ENCODE results near the gene GUCA2A.
A peak's percentile ranks its signal among the peaks of the same experiment; 100 is the strongest.

The GUCA2A gene

GRCh38 chr1:42137766-42138165 lies 26.8 kb downstream of the GUCA2A start:
- FAIRE-seq (peak; percentile 26), DNase-seq (ENCODE audit: insufficient read length, low spot score) (no peak)
- TF ChIP-seq POLR2A (IDR thresholded peaks at IDR 0.05; ENCODE audit: low read depth, low read length), result no peak
- no peak for TF ChIP-seq PAX5 (IDR thresholded peaks at IDR 0.05; ENCODE audit: insufficient read depth, low read length, severe bottlenecking)
- no peak for TF ChIP-seq POU2F2 (IDR thresholded peaks at IDR 0.05; ENCODE audit: low read depth, low read length)
- no peak for TF ChIP-seq TAF1 (IDR thresholded peaks at IDR 0.05; ENCODE audit: low read depth, low read length)
- TF ChIP-seq POLR2AphosphoS5 (IDR thresholded peaks at IDR 0.05; ENCODE audit: low read depth, low read length), result no peak
- no peak for TF ChIP-seq SPI1 (IDR thresholded peaks at IDR 0.05; ENCODE audit: low read depth, low read length)

GRCh38 chr1:42136466-42136865 lies 28.1 kb downstream of the GUCA2A start:
- FAIRE-seq (no peak), DNase-seq (ENCODE audit: insufficient read length, low spot score) (no peak)
- no peak for TF ChIP-seq PAX5 (IDR thresholded peaks at IDR 0.05; ENCODE audit: insufficient read depth, low read length, severe bottlenecking)
- TF ChIP-seq TAF1 (IDR thresholded peaks at IDR 0.05; ENCODE audit: low read depth, low read length), result no peak
- TF ChIP-seq POU2F2 (IDR thresholded peaks at IDR 0.05; ENCODE audit: low read depth, low read length), result no peak

- TF ChIP-seq PAX5 (IDR thresholded peaks at IDR 0.05; ENCODE audit: insufficient read depth, low read length, severe bottlenecking) (no peak), POLR2AphosphoS5 (IDR thresholded peaks at IDR 0.05; ENCODE audit: low read depth, low read length) (no peak)
- no peak for FAIRE-seq
- DNase-seq (ENCODE audit: insufficient read length, low spot score), result no peak
Measured at GRCh38 chr1:42135426-42135825, 29.1 kb downstream of the GUCA2A start.

- no peak for DNase-seq (ENCODE audit: insufficient read length, low spot score)
- TF ChIP-seq POLR2A (IDR thresholded peaks at IDR 0.05; ENCODE audit: low read depth, low read length) (no peak), POLR2AphosphoS5 (IDR thresholded peaks at IDR 0.05; ENCODE audit: low read depth, low read length) (no peak), POU2F2 (IDR thresholded peaks at IDR 0.05; ENCODE audit: low read depth, low read length) (no peak), SPI1 (IDR thresholded peaks at IDR 0.05; ENCODE audit: low read depth, low read length) (no peak), PAX5 (IDR thresholded peaks at IDR 0.05; ENCODE audit: insufficient read depth, low read length, severe bottlenecking) (no peak), TAF1 (IDR thresholded peaks at IDR 0.05; ENCODE audit: low read depth, low read length) (no peak)
- no peak for FAIRE-seq
Measured at GRCh38 chr1:42133809-42134526, 30.6 kb downstream of the GUCA2A start.

- DNase-seq (ENCODE audit: insufficient read length, low spot score), result no peak
- TF ChIP-seq POLR2AphosphoS5 (IDR thresholded peaks at IDR 0.05; ENCODE audit: low read depth, low read length), result no peak
- no peak for TF ChIP-seq SPI1 (IDR thresholded peaks at IDR 0.05; ENCODE audit: low read depth, low read length)
- TF ChIP-seq POU2F2 (IDR thresholded peaks at IDR 0.05; ENCODE audit: low read depth, low read length), result no peak
- no peak for TF ChIP-seq POLR2A (IDR thresholded peaks at IDR 0.05; ENCODE audit: low read depth, low read length)
- TF ChIP-seq TAF1 (IDR thresholded peaks at IDR 0.05; ENCODE audit: low read depth, low read length), result no peak
- TF ChIP-seq PAX5 (IDR thresholded peaks at IDR 0.05; ENCODE audit: insufficient read depth, low read length, severe bottlenecking), result no peak
- no peak for FAIRE-seq
Measured at GRCh38 chr1:42133390-42133789, 31.2 kb downstream of the GUCA2A start.

- TF ChIP-seq POLR2AphosphoS5 (IDR thresholded peaks at IDR 0.05; ENCODE audit: low read depth, low read length), result no peak
- TF ChIP-seq PAX5 (IDR thresholded peaks at IDR 0.05; ENCODE audit: insufficient read depth, low read length, severe bottlenecking), result no peak
- no peak for TF ChIP-seq POU2F2 (IDR thresholded peaks at IDR 0.05; ENCODE audit: low read depth, low read length)
- no peak for TF ChIP-seq SPI1 (IDR thresholded peaks at IDR 0.05; ENCODE audit: low read depth, low read length)
- TF ChIP-seq TAF1 (IDR thresholded peaks at IDR 0.05; ENCODE audit: low read depth, low read length), result no peak
- TF ChIP-seq POLR2A (IDR thresholded peaks at IDR 0.05; ENCODE audit: low read depth, low read length), result no peak
- DNase-seq (ENCODE audit: insufficient read length, low spot score) (no peak), FAIRE-seq (no peak)
Measured at GRCh38 chr1:42130061-42130660, 34.4 kb downstream of the GUCA2A start.

DNA sequence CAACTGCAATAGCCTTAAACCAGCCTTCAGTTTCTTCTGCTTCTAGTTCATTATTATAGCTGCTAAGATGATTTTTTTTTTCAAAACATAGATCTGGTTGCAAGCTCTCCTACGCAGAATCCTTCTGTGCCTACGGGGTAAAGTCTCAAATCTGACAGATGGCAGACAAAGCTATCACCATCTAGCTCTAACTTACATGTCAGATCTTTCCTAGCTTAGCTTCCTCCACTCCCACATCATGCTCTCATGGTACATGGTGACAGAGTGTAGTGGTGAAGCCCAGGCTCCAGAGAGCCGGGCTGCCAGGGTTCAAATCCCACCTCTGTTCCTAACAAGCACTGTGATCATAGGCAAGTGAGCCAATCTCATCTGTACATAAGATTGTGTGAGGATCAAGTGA lies 35.6 kb downstream of the GUCA2A start:
- TF ChIP-seq POU2F2 (IDR thresholded peaks at IDR 0.05; ENCODE audit: low read depth, low read length), result no peak
- TF ChIP-seq POLR2AphosphoS5 (IDR thresholded peaks at IDR 0.05; ENCODE audit: low read depth, low read length), result no peak
- TF ChIP-seq POLR2A (IDR thresholded peaks at IDR 0.05; ENCODE audit: low read depth, low read length), result no peak
- TF ChIP-seq TAF1 (IDR thresholded peaks at IDR 0.05; ENCODE audit: low read depth, low read length), result no peak
- TF ChIP-seq PAX5 (IDR thresholded peaks at IDR 0.05; ENCODE audit: insufficient read depth, low read length, severe bottlenecking), result no peak
- no peak for TF ChIP-seq SPI1 (IDR thresholded peaks at IDR 0.05; ENCODE audit: low read depth, low read length)
- DNase-seq (ENCODE audit: insufficient read length, low spot score) (no peak), FAIRE-seq (no peak)

- FAIRE-seq, result no peak
- TF ChIP-seq POU2F2 (IDR thresholded peaks at IDR 0.05; ENCODE audit: low read depth, low read length), result no peak
- no peak for TF ChIP-seq PAX5 (IDR thresholded peaks at IDR 0.05; ENCODE audit: insufficient read depth, low read length, severe bottlenecking)
- TF ChIP-seq TAF1 (IDR thresholded peaks at IDR 0.05; ENCODE audit: low read depth, low read length), result no peak
- no peak for TF ChIP-seq POLR2AphosphoS5 (IDR thresholded peaks at IDR 0.05; ENCODE audit: low read depth, low read length)
- no peak for TF ChIP-seq POLR2A (IDR thresholded peaks at IDR 0.05; ENCODE audit: low read depth, low read length)
- TF ChIP-seq SPI1 (IDR thresholded peaks at IDR 0.05; ENCODE audit: low read depth, low read length), result no peak
- DNase-seq (ENCODE audit: insufficient read length, low spot score), result no peak
Measured at GRCh38 chr1:42128499-42128898, 36.0 kb downstream of the GUCA2A start.

DNA sequence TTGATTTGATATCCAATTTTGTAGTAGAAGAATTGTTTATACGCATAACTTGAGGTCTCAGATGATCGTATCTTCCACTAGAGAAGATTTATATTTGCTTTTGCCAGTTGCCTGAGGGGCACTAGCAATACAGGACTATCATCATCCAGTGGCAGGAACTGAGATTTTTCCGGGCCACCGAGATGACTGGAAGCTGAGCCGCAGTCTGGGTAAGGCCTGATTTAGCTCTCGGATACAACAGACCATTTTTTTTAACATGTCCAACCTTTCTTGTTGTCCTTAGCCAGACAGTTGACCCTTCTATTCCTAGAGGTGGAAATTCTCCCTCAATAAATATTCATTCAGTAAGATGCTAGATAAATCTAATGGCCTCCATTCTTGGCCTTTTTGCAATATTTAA lies 36.8 kb downstream of the GUCA2A start:
- TF ChIP-seq TAF1 (IDR thresholded peaks at IDR 0.05; ENCODE audit: low read depth, low read length) (no peak), PAX5 (IDR thresholded peaks at IDR 0.05; ENCODE audit: insufficient read depth, low read length, severe bottlenecking) (no peak), POLR2A (IDR thresholded peaks at IDR 0.05; ENCODE audit: low read depth, low read length) (no peak), POU2F2 (IDR thresholded peaks at IDR 0.05; ENCODE audit: low read depth, low read length) (no peak), SPI1 (IDR thresholded peaks at IDR 0.05; ENCODE audit: low read depth, low read length) (no peak), POLR2AphosphoS5 (IDR thresholded peaks at IDR 0.05; ENCODE audit: low read depth, low read length) (no peak)
- FAIRE-seq (no peak), DNase-seq (ENCODE audit: insufficient read length, low spot score) (no peak)

GRCh38 chr1:42125552-42125951 lies 39.0 kb downstream of the GUCA2A start:
- DNase-seq (ENCODE audit: insufficient read length, low spot score) (no peak), FAIRE-seq (no peak)
- TF ChIP-seq POLR2A (IDR thresholded peaks at IDR 0.05; ENCODE audit: low read depth, low read length) (no peak), POU2F2 (IDR thresholded peaks at IDR 0.05; ENCODE audit: low read depth, low read length) (no peak), POLR2AphosphoS5 (IDR thresholded peaks at IDR 0.05; ENCODE audit: low read depth, low read length) (no peak), SPI1 (IDR thresholded peaks at IDR 0.05; ENCODE audit: low read depth, low read length) (no peak), PAX5 (IDR thresholded peaks at IDR 0.05; ENCODE audit: insufficient read depth, low read length, severe bottlenecking) (no peak), TAF1 (IDR thresholded peaks at IDR 0.05; ENCODE audit: low read depth, low read length) (no peak)

Measured in GM12891 (cell line).